Keratinocyte (primary cell): Measurements from ENCODE around the gene ASTN2.

Source experiments
- CTCF ChIP-seq, 3 experiments: IDR thresholded peaks in 1 of 3; conservative IDR thresholded peaks in 1 of 3; optimal IDR thresholded peaks in 1 of 3; 2 replicates in 2 of 3; 3 replicates in 1 of 3; pipeline versions ENCODE3 to v1.5.1; 2011; ENCODE audit warnings: low read length in 3 of 3, mild to moderate bottlenecking in 3 of 3, moderate library complexity in 2 of 3, control low read depth in 1 of 3, inconsistent platforms in 1 of 3; ENCODE audit not compliant: insufficient read depth in 2 of 3; ENCODE audit errors: extremely low read depth in 1 of 3
- EZH2 ChIP-seq: IDR thresholded peaks from one replicate; pipeline ENCODE4 v1.6.1; 2012; ENCODE audit warnings: inconsistent platforms, mild to moderate bottlenecking, low read length, moderate library complexity

DNA sequence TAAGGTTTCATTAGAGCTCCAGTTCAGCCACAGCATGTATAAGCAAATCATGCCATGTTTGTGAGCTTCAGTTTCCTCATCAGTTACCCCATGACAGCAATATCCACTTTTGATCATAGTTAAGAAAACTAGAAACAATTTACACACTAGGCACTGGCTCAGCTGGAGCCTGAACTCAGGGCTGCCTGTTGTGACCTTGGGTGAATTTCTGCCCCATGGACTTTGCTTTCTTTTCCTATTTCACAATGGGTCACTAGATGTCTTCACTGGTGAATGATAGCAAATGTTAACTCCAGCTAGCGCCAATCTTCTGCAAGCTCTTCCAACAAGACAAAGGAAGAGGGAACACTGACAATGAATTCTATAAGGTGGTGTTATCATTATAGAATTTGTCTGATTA lies 961.1 kb downstream of the ASTN2 start:
- TF ChIP-seq CTCF (optimal IDR thresholded peaks at IDR 0.05 in 1 of 3, IDR thresholded peaks at IDR 0.05 in 1 of 3, conservative IDR thresholded peaks at IDR 0.05 in 1 of 3; ENCODE audit: extremely low read depth in 1 of 3, insufficient read depth in 2 of 3, low read length in 3 of 3) (no peak), EZH2 (no peak)
